IMR-90 (cell line): Measurements from ENCODE around the gene DCTN2. TPM values are rescaled to one million over a fixed set of nuclear protein-coding genes. Genes with fewer than 3 reads are reported as not detected.

Experiments used
- ATAC-seq: fragments of 200-7000 bp; cut with Tn5 transposase; 2 replicates; pipeline ENCODE4 v1.9.1; 2020; ENCODE audit warnings: low read depth, mild to moderate bottlenecking, moderate library complexity
- BruUV-seq: library from RNA; stranded (reverse); fragments of 400-500 nt; replicated peaks from 2 replicates; lab custom pipeline; 2021; lab: Mats Ljungman, UMichigan
- CTCF ChIA-PET: fragments of 300-600 bp; formaldehyde crosslinking; extraction: SDS; loops from one replicate; lab custom pipeline; 2021; ENCODE audit warnings: antibody characterized with exemption; lab: Yijun Ruan, JAX
- POLR2A ChIA-PET: fragments of 300-600 bp; sonication (Branson Sonifier 250); formaldehyde crosslinking; loops from one replicate; lab custom pipeline; 2022; ENCODE audit warnings: antibody characterized with exemption; ENCODE audit not compliant: unreplicated experiment; lab: Charles Lee
- DNase-seq: peaks from one replicate; pipeline ENCODE4 v3.0.0; 2013
- H2AFZ ChIP-seq: replicated peaks from 2 replicates; pipeline ENCODE3; 2013; ENCODE audit warnings: low read length, mild to moderate bottlenecking; ENCODE audit not compliant: poor library complexity
- H2AK5ac ChIP-seq: 2 replicates; pipeline ENCODE4 v1.6.1; 2013; ENCODE audit warnings: low read depth, low read length, inconsistent platforms
- H2AK9ac ChIP-seq: replicated peaks from 2 replicates; pipeline ENCODE3; 2013; ENCODE audit warnings: mild to moderate bottlenecking, low read depth, low read length, moderate library complexity; ENCODE audit not compliant: poor library complexity
- H2BK120ac ChIP-seq: 2 replicates; pipeline ENCODE4 v1.6.1; 2013; ENCODE audit warnings: low read depth, low read length, inconsistent platforms
- H2BK15ac ChIP-seq: 3 replicates; pipeline ENCODE4 v1.6.1; 2013; ENCODE audit warnings: low read depth, low read length, inconsistent platforms
- H2BK20ac ChIP-seq: 2 replicates; pipeline ENCODE4 v1.6.1; 2013; ENCODE audit warnings: low read depth, mild to moderate bottlenecking, inconsistent platforms, low read length, moderate library complexity
- H2BK5ac ChIP-seq: 2 replicates; pipeline ENCODE4 v1.6.1; 2013; ENCODE audit warnings: mild to moderate bottlenecking, low read depth, low read length, inconsistent platforms; ENCODE audit not compliant: poor library complexity, severe bottlenecking
- H3K14ac ChIP-seq: replicated peaks from 2 replicates; pipeline ENCODE4 v1.6.1; 2013; ENCODE audit warnings: low read depth, low read length, inconsistent platforms
- H3K18ac ChIP-seq: 2 replicates; pipeline ENCODE4 v1.6.1; 2013; ENCODE audit warnings: low read depth, low read length, control low read depth
- H3K23ac ChIP-seq: 2 replicates; pipeline ENCODE4 v1.6.1; 2013; ENCODE audit warnings: low read depth, low read length, inconsistent platforms
- H3K27ac ChIP-seq: 2 replicates; pipeline ENCODE4 v1.5.1; 2013; ENCODE audit warnings: mild to moderate bottlenecking, control low read depth, low read length; ENCODE audit not compliant: insufficient read depth
- H3K27me3 ChIP-seq: 2 replicates; pipeline ENCODE4 v1.6.1; 2013; ENCODE audit warnings: low read length; ENCODE audit not compliant: control insufficient read depth, insufficient read depth
- H3K36me3 ChIP-seq: 2 replicates; pipeline ENCODE4 v1.6.1; 2013; ENCODE audit warnings: low read length, mixed read lengths; ENCODE audit not compliant: control insufficient read depth, insufficient read depth
- H3K4ac ChIP-seq: 2 replicates; pipeline ENCODE4 v1.6.1; 2013; ENCODE audit warnings: low read depth, low read length, inconsistent platforms
- H3K4me1 ChIP-seq: 2 replicates; pipeline ENCODE4 v1.6.1; 2013; ENCODE audit warnings: low read length, mixed read lengths; ENCODE audit not compliant: control insufficient read depth, insufficient read depth
- H3K4me2 ChIP-seq: 2 replicates; pipeline ENCODE4 v1.6.1; 2013; ENCODE audit warnings: low read depth, mild to moderate bottlenecking, control low read depth, low read length, moderate library complexity
- H3K4me3 ChIP-seq: 2 replicates; pipeline ENCODE4 v1.5.1; 2013; ENCODE audit warnings: low read depth, mild to moderate bottlenecking, control low read depth, low read length, moderate library complexity; ENCODE audit not compliant: insufficient read depth
- H3K56ac ChIP-seq: 2 replicates; pipeline ENCODE4 v1.6.1; 2013; ENCODE audit warnings: low read length, inconsistent platforms; ENCODE audit not compliant: insufficient read depth; ENCODE audit errors: extremely low read depth
- H3K79me1 ChIP-seq, 2 experiments: 2 replicates each; pipeline ENCODE4 v1.6.1; 2013; ENCODE audit warnings: low read length in 2 of 2, inconsistent platforms in 1 of 2, low read depth in 1 of 2
- H3K9ac ChIP-seq: 2 replicates; pipeline ENCODE4 v1.6.1; 2013; ENCODE audit warnings: low read depth, low read length, control low read depth
- H3K9me1 ChIP-seq: 2 replicates; pipeline ENCODE4 v1.6.1; 2013; ENCODE audit warnings: low read length, inconsistent platforms; ENCODE audit not compliant: insufficient read depth
- H3K9me3 ChIP-seq: 2 replicates; pipeline ENCODE4 v1.6.1; 2013; ENCODE audit warnings: low read length; ENCODE audit not compliant: control insufficient read depth, insufficient read depth
- H4K20me1 ChIP-seq: 2 replicates; pipeline ENCODE4 v1.6.1; 2013; ENCODE audit warnings: low read length, inconsistent platforms; ENCODE audit not compliant: insufficient read depth
- H4K5ac ChIP-seq: 2 replicates; pipeline ENCODE4 v1.6.1; 2013; ENCODE audit warnings: mild to moderate bottlenecking, low read depth, low read length, control low read depth
- H4K8ac ChIP-seq, 2 experiments: 2 replicates each; pipeline ENCODE4 v1.6.1; 2013; ENCODE audit warnings: low read depth in 2 of 2, low read length in 2 of 2, control low read depth in 1 of 2, inconsistent platforms in 1 of 2
- H4K91ac ChIP-seq: 2 replicates; pipeline ENCODE4 v1.6.1; 2013; ENCODE audit warnings: low read depth, low read length, inconsistent platforms; ENCODE audit not compliant: insufficient read depth
- BHLHE40 ChIP-seq: fragments of 150-350 bp; IDR thresholded peaks from 2 replicates; pipeline ENCODE4 v1.6.1; 2016; ENCODE audit warnings: mild to moderate bottlenecking, low read depth, low read length
- CEBPB ChIP-seq: IDR thresholded peaks from 2 replicates; pipeline ENCODE4 v1.6.1; 2012; ENCODE audit warnings: low read depth, low read length, improper control_type of control experiment
- CHD1 ChIP-seq: IDR thresholded peaks from 2 replicates; pipeline ENCODE4 v1.6.1; 2012; ENCODE audit warnings: low read depth, low read length, improper control_type of control experiment
- CTCF ChIP-seq: conservative IDR thresholded peaks from 2 replicates; pipeline ENCODE4 v1.5.1; 2012; ENCODE audit warnings: mild to moderate bottlenecking, low read depth, low read length, improper control_type of control experiment
- MAFK ChIP-seq: IDR thresholded peaks from 2 replicates; pipeline ENCODE4 v1.6.1; 2012; ENCODE audit warnings: low read depth, low read length, improper control_type of control experiment
- NFE2L2 ChIP-seq: fragments of 150-350 bp; IDR thresholded peaks from 2 replicates; pipeline ENCODE4 v1.6.1; 2016; ENCODE audit warnings: low read depth, mild to moderate bottlenecking, low read length
- POLR2A ChIP-seq: IDR thresholded peaks from 2 replicates; pipeline ENCODE4 v1.6.1; 2012; ENCODE audit warnings: mild to moderate bottlenecking, low read depth, low read length
- RAD21 ChIP-seq: IDR thresholded peaks from 2 replicates; pipeline ENCODE4 v1.6.1; 2012; ENCODE audit warnings: low read length, improper control_type of control experiment
- RCOR1 ChIP-seq: IDR thresholded peaks from 2 replicates; pipeline ENCODE4 v1.6.1; 2012; ENCODE audit warnings: mild to moderate bottlenecking, low read length, improper control_type of control experiment; ENCODE audit not compliant: insufficient replicate concordance
- RFX5 ChIP-seq: IDR thresholded peaks from 2 replicates; pipeline ENCODE4 v1.8.0; 2012; ENCODE audit warnings: low read depth, mild to moderate bottlenecking, low read length, moderate library complexity
- USF2 ChIP-seq: fragments of 150-350 bp; IDR thresholded peaks from 2 replicates; pipeline ENCODE4 v1.6.1; 2017; ENCODE audit warnings: mild to moderate bottlenecking, antibody characterized with exemption, low read length, low read depth
- WGBS, 2 experiments: methylation state at CpG; one replicate each; pipeline versions ENCODE4 v1.1.5 to v1.1.7; 2013; ENCODE audit warnings: missing lambda C conversion rate in 2 of 2; ENCODE audit not compliant: insufficient read length in 1 of 2; ENCODE audit errors: extremely low coverage in 2 of 2; 5-methylcytosine and 5-hydroxymethylcytosine counted together
- dilution Hi-C: fragments of 300-500 bp; cut with HindIII; formaldehyde crosslinking; loops from one replicate; pipeline ENCODE4 v1.14.3; 2018; ENCODE audit warnings: low sequenced_read_pairs; ENCODE audit not compliant: unreplicated experiment
- in situ Hi-C: fragments of 300-500 bp; cut with MboI; formaldehyde crosslinking; loops from 3 replicates; pipeline ENCODE4 v1.14.3; 2019; ENCODE audit warnings: low sequenced_read_pairs, inconsistent platforms, mixed read lengths
- intact Hi-C: fragments of 100-400 bp; cut with micrococcal nuclease; formaldehyde crosslinking; loops from 2 replicates; pipeline ENCODE4 v1.10.0; 2022
- polyA plus RNA-seq, 3 experiments: library from polyadenylated mRNA; depleted of rRNA; stranded (reverse); fragments of >200 nt; gene quantifications; 2 replicates each; pipeline ENCODE4 v1.2.3, GENCODE V29; 2012; ENCODE audit warnings: low replicate concordance in 1 of 3
- total RNA-seq: library from RNA; depleted of rRNA; stranded (reverse); fragments of >200 nt; gene quantifications from 2 replicates; pipeline ENCODE4 v1.2.3, GENCODE V29; 2012
- TF ChIP-seq, protein P1 (sequence below): fragments of 150-350 bp; IDR thresholded peaks from 2 replicates; pipeline ENCODE4 v1.6.1; 2016; ENCODE audit warnings: low read depth, mild to moderate bottlenecking, low read length, moderate library complexity, borderline replicate concordance

DCTN2 gene
- total and polyA plus RNA-seq, 2 of the 4 experiments (the other 2 are of a cell fraction): 125 to 130 TPM

DNA sequence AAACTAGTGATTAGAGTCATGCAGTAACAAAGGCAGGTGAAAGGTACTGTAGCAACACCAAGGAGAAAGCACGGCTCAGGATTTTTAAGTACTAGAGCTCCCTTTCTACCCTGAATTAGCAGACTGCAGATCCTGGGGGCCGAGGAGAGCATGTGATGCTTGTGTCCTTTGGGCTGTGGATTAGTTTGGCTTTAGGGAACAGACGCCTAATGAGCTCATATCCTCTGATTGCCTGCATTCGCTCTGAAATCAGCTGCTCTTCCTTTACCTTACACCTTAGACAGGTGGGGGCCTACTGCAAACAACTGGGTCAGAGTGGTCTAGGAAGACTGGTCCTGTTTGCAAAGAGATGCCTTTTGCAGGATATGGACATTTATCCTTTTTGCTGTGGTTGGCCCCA is 46.2 kb upstream of the DCTN2 start:
- H2BK120ac ChIP-seq: no peak overlapping the region
- no peak overlapping the region for H2BK15ac ChIP-seq
- no peak overlapping the region for H3K27ac ChIP-seq
- H2AK9ac ChIP-seq: no peak overlapping the region
- no peak for DNase-seq
- H3K4me3 ChIP-seq: no peak overlapping the region
- no peak overlapping the region for H3K4ac ChIP-seq
- H4K91ac ChIP-seq: no peak overlapping the region
- in situ Hi-C loops (no loop called here), intact Hi-C loops (no loop called here), dilution Hi-C loops (no loop called here)
- peaks cover 11% of the 10 kb centered on the region for H3K9me1 ChIP-seq
- no peak overlapping the region for H3K23ac ChIP-seq
- no peak overlapping the region for H3K9ac ChIP-seq
- no peak overlapping the region for H2BK5ac ChIP-seq
- peaks cover under 1% of the 10 kb centered on the region for H3K27me3 ChIP-seq
- TF ChIP-seq CEBPB: no peak
- TF ChIP-seq RAD21: no peak
- no peak for TF ChIP-seq RFX5
- TF ChIP-seq POLR2A: no peak
- TF ChIP-seq, protein P1, sequence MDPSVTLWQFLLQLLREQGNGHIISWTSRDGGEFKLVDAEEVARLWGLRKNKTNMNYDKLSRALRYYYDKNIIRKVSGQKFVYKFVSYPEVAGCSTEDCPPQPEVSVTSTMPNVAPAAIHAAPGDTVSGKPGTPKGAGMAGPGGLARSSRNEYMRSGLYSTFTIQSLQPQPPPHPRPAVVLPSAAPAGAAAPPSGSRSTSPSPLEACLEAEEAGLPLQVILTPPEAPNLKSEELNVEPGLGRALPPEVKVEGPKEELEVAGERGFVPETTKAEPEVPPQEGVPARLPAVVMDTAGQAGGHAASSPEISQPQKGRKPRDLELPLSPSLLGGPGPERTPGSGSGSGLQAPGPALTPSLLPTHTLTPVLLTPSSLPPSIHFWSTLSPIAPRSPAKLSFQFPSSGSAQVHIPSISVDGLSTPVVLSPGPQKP: no peak
- no peak for TF ChIP-seq USF2
- no peak for TF ChIP-seq CTCF
- TF ChIP-seq RCOR1: no peak
- TF ChIP-seq BHLHE40: no peak
- TF ChIP-seq MAFK: no peak
- no peak for TF ChIP-seq NFE2L2
- TF ChIP-seq CHD1: no peak
- H3K4me1 ChIP-seq: peaks cover 5% of the 10 kb centered on the region; the same call in 1 of the 2 replicates
- peaks cover 15 to 25% of the 10 kb centered on the region in 2 experiments; a peak in 3 of 4 replicates for H3K79me1 ChIP-seq
- H4K5ac ChIP-seq: no peak overlapping the region
- no peak overlapping the region for H3K18ac ChIP-seq
- no peak for ATAC-seq
- no peaks in the 10 kb centered on the region for H4K20me1 ChIP-seq
- H3K9me3 ChIP-seq: no peaks in the 10 kb centered on the region
- no peak overlapping the region for H3K14ac ChIP-seq
- H2BK20ac ChIP-seq: no peak overlapping the region
- no CpG with 5 or more reads among the region's 4 CpGs for WGBS, 2 experiments
- no peak overlapping the region for H4K8ac ChIP-seq
- ChIA-PET CTCF (no interaction called here), POLR2A (interaction anchor here (0.6 kb wide), 1 partner anchor 1233 kb away, joined by 3 read pairs; the partner anchor contains the start of gene STAT2)
- no peak overlapping the region for H2AK5ac ChIP-seq
- no peak overlapping the region for H2AFZ ChIP-seq
- H3K36me3 ChIP-seq: peaks cover 5% of the 10 kb centered on the region
- no TSS peak for BruUV-seq
- no peak overlapping the region for H3K56ac ChIP-seq
- H3K4me2 ChIP-seq: no peak overlapping the region
